Osteoblast (primary cell): ENCODE results near the gene TMEM9. TPM values are rescaled to one million over a fixed set of nuclear protein-coding genes. Genes with fewer than 3 reads are reported as not detected.

Experiments used
- DNase-seq: peaks from one replicate; pipeline ENCODE4 v3.0.0; 2011; ENCODE audit warnings: low spot score, mixed read lengths; ENCODE audit not compliant: insufficient read length; ENCODE audit errors: missing footprints
- H2AFZ ChIP-seq: 2 replicates; pipeline ENCODE4 v1.6.0; 2011; ENCODE audit warnings: mild to moderate bottlenecking, low read length
- H3K27ac ChIP-seq: 2 replicates; pipeline ENCODE4 v1.5.1; 2011; ENCODE audit warnings: mild to moderate bottlenecking, low read depth, low read length, moderate library complexity
- H3K27me3 ChIP-seq: 2 replicates; pipeline ENCODE4 v1.6.0; 2012; ENCODE audit warnings: mild to moderate bottlenecking, control low read depth, inconsistent platforms, low read length, moderate library complexity; ENCODE audit not compliant: insufficient read depth
- H3K36me3 ChIP-seq: 2 replicates; pipeline ENCODE4 v1.5.1; 2011; ENCODE audit warnings: mild to moderate bottlenecking, low read length, control low read depth, moderate library complexity; ENCODE audit not compliant: insufficient read depth
- H3K4me1 ChIP-seq: 2 replicates; pipeline ENCODE4 v1.5.1; 2011; ENCODE audit warnings: mild to moderate bottlenecking, low read length, control low read depth, moderate library complexity; ENCODE audit not compliant: insufficient read depth
- H3K4me2 ChIP-seq: 2 replicates; pipeline ENCODE4 v1.6.0; 2011; ENCODE audit warnings: mild to moderate bottlenecking, low read length; ENCODE audit not compliant: insufficient read depth
- H3K4me3 ChIP-seq: fragments of 200-600 bp; sonication (generic); 3 replicates; pipeline ENCODE4 v1.5.1; 2012; ENCODE audit warnings: mild to moderate bottlenecking, low read length, inconsistent platforms; ENCODE audit not compliant: insufficient read depth
- H3K79me2 ChIP-seq: 2 replicates; pipeline ENCODE4 v1.6.0; 2012; ENCODE audit warnings: mild to moderate bottlenecking, low read length, control low read depth, inconsistent platforms; ENCODE audit not compliant: insufficient read depth
- H3K9me3 ChIP-seq: 2 replicates; pipeline ENCODE4 v1.5.1; 2011; ENCODE audit warnings: low read depth, low read length, control low read depth
- H4K20me1 ChIP-seq: 2 replicates; pipeline ENCODE4 v1.6.0; 2012; ENCODE audit warnings: mild to moderate bottlenecking, low read length, control low read depth; ENCODE audit not compliant: insufficient read depth
- CTCF ChIP-seq: IDR thresholded peaks from 2 replicates; pipeline ENCODE4 v1.5.1; 2011; ENCODE audit warnings: mild to moderate bottlenecking, low read depth, low read length, moderate library complexity; ENCODE audit errors: extremely low read depth
- total RNA-seq: library from RNA; depleted of rRNA; stranded (reverse); fragments of >200 nt; gene quantifications from 2 replicates; pipeline ENCODE4 v1.2.3, GENCODE V29; 2012

Gene TMEM9
- total RNA-seq, 1 donor: 45.6 TPM

- DNase-seq: peak; percentile 98
- Histone ChIP-seq H2AFZ (peak overlapping the region; percentile 44), H3K36me3 (no peaks in the 10 kb centered on the region), H4K20me1 (no peaks in the 10 kb centered on the region), H3K9me3 (no peaks in the 10 kb centered on the region), H3K4me3 (no peak overlapping the region), H3K4me1 (peaks cover 19% of the 10 kb centered on the region), H3K79me2 (no peaks in the 10 kb centered on the region), H3K4me2 (peak overlapping the region; percentile 31), H3K27me3 (no peaks in the 10 kb centered on the region), H3K27ac (peak overlapping the region; percentile 68)
- no peak for TF ChIP-seq CTCF
Measured at GRCh38 chr1:201191653-201192260, 37.5 kb upstream of the TMEM9 start.

GRCh38 chr1:201190624-201191051 lies 36.4 kb upstream of the TMEM9 start, which contains the start of gene IGFN1:
IGFN1 (plus strand) TSS chr1:201190824; CDS start chr1:201193294, 2,470 bp downstream.
- no peaks in the 10 kb centered on the region for H3K27me3 ChIP-seq
- no peak for DNase-seq
- peaks cover 19% of the 10 kb centered on the region for H3K4me1 ChIP-seq
- TF ChIP-seq CTCF: no peak
- H3K9me3 ChIP-seq: no peaks in the 10 kb centered on the region
- H2AFZ ChIP-seq: peak within 1 kb of the TSS; percentile 44
- H3K79me2 ChIP-seq: no peaks in the 10 kb centered on the region
- no peaks in the 10 kb centered on the region for H3K36me3 ChIP-seq
- no peak within 1 kb of the TSS for H3K4me3 ChIP-seq
- H3K4me2 ChIP-seq: peak within 1 kb of the TSS; percentile 31
- H3K27ac ChIP-seq: peak within 1 kb of the TSS; percentile 68
- H4K20me1 ChIP-seq: no peaks in the 10 kb centered on the region

GRCh38 chr1:201190005-201190404 lies 35.7 kb upstream of the TMEM9 start:
- Histone ChIP-seq H3K4me3 (no peak overlapping the region), H3K27me3 (no peaks in the 10 kb centered on the region), H3K79me2 (no peaks in the 10 kb centered on the region), H2AFZ (no peak overlapping the region), H3K36me3 (no peaks in the 10 kb centered on the region), H3K27ac (no peak overlapping the region), H3K4me2 (no peak overlapping the region), H3K4me1 (peaks cover 20% of the 10 kb centered on the region), H3K9me3 (no peaks in the 10 kb centered on the region), H4K20me1 (no peaks in the 10 kb centered on the region)
- no peak for TF ChIP-seq CTCF
- no peak for DNase-seq

GRCh38 chr1:201189085-201189484 lies 34.8 kb upstream of the TMEM9 start:
- H2AFZ ChIP-seq: no peak overlapping the region
- no peaks in the 10 kb centered on the region for H3K79me2 ChIP-seq
- H3K36me3 ChIP-seq: no peaks in the 10 kb centered on the region
- H4K20me1 ChIP-seq: no peaks in the 10 kb centered on the region
- H3K4me1 ChIP-seq: peaks cover 28% of the 10 kb centered on the region
- no peak overlapping the region for H3K4me3 ChIP-seq
- H3K27ac ChIP-seq: no peak overlapping the region
- H3K4me2 ChIP-seq: no peak overlapping the region
- H3K9me3 ChIP-seq: no peaks in the 10 kb centered on the region
- DNase-seq: no peak
- no peak for TF ChIP-seq CTCF
- H3K27me3 ChIP-seq: no peaks in the 10 kb centered on the region
